COLO829 (cell line): Measurements from ENCODE around the gene CCDC107.
"Not testable (repeated sequence)": the region's sequence is repeated elsewhere in the genome, so short reads cannot be mapped to it uniquely, and the experiment has no call there.

Experiments used
- DNase-seq: peaks from one replicate; pipeline ENCODE4 v3.0.0; 2012; ENCODE audit warnings: low spot score

CCDC107 gene, protein sequence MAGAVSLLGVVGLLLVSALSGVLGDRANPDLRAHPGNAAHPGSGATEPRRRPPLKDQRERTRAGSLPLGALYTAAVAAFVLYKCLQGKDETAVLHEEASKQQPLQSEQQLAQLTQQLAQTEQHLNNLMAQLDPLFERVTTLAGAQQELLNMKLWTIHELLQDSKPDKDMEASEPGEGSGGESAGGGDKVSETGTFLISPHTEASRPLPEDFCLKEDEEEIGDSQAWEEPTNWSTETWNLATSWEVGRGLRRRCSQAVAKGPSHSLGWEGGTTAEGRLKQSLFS

DNA sequence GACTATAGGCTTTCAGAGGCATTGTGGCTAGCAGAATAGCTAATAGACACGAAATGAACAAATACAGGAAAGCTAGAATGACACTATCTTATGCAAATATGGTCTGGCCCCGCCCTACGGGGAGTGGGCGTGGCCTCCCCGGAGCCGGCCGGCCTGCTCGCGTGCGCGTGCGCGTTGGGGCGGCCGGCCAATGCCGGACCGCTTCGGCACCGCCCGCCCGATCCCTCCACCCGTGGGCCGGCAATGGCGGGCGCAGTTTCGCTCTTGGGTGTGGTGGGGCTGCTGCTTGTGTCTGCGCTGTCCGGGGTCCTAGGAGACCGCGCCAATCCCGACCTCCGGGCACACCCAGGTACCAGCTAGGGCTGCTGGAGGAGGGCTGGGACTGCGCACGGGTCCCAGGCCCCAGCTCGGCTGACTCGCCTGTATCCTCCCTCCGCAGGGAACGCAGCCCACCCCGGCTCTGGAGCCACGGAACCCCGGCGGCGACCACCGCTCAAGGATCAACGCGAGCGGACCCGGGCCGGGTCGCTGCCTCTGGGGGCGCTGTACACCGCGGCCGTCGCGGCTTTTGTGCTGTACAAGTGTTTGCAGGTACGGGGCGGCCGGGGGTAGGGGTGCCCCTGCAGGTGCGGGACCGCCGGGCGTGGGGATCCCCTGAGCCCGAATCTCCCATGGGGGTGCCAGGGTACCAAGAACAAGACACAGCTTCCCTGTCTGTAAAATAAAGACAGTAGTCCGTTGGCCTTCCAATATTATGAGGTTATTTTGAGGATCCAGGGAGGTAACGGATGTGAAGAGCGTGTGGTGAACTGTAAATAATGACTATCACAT is at the start of gene CCDC107:
TSS of gene CCDC107 (plus strand) at position 156 of the 831 bp plus-strand sequence. CDS start at position 244, 88 bp downstream.
- DNase-seq: peak; percentile 93

DNA sequence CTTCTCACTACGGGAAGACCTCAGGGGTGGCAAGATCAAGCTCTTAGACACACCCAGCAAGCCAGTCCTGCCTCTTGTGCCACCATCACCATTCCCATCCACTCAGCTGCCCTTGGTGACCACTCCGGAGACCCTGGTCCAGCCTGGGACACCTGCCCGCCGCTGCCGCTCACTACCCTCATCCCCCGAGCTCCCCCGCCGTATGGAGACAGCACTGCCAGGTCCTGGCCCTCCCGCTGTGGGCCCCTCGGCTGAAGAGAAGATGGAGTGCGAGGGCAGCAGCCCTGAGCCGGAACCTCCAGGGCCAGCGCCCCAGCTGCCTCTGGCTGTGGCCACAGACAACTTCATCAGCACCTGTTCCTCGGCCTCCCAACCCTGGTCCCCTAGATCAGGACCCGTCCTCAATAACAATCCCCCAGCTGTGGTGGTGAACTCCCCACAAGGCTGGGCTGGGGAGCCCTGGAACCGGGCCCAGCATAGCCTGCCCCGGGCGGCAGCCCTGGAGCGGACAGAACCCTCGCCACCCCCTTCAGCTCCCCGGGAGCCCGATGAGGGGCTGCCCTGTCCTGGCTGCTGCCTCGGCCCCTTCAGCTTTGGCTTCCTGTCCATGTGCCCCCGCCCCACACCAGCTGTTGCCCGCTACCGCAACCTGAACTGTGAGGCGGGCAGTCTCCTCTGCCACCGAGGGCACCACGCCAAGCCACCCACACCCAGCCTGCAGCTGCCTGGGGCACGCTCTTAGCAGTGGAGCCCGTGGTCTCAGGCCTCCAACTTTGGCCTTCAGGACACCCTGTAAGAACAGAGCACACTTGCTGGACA is 48.9 kb upstream of the CCDC107 start:
- DNase-seq: no peak

DNA sequence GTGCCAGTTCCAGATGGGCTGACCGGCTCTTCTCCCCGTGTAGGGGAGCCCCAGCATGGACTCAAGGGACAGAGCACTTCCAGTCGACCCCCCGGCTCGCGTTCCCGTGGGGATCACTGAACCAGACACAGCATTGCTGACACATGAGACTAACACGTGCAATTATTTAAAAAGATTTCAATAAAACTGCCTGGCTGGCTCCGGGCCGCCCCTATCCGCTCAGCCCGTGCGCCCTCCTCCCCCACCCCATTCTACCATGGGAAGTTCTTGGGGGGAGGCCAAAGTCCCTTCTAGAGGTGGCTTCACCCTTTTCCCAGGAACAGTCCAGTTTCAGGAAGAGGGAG is 48.3 kb upstream of the CCDC107 start:
- no peak for DNase-seq

DNA sequence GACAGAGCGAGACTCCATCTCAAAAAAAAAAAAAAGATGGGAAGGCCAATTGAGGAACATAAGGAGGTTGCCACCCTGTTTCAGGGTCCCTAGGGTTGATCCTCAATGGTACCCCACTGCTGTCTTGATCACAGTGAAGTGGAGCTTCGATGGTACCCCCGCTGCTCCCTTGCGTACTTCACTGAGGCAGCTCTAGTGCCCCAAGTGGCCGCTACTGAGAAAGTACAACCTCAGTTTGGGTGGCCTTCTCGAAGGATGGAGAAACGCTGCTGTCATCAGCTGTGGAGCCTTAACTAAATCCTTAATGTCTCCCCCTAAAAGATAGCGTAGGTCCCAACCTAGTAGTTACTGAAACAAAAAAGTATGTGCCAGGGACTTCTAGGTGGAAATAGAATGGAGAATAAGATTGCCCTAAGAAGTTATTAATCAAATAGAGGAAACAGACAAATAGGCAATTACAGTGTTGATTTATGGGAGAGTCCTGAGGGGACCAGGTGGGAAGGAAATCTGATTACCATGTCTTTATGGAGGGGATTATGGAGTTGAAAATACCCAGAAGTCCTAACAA is 46.8 kb upstream of the CCDC107 start:
- no peak for DNase-seq

DNA sequence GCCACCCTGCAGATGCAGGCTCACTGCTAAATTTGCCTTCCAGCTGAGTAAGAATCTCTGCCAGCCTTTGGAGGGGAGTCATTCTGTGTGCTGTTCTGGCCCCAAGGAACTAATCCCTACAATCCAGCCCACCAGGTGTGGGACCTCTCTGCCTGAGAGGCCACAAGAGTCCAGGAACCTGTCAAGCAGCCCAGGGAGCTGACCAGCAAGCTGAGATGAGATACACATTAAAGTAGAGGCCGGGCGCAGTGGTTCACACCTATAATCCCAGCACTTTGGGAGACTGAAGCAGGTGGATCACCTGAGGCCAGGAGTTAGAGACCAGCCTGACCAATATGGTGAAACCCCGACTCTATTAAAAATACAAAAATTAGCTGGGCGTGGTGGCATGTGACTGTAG is 46.0 kb upstream of the CCDC107 start:
- not testable (repeated sequence) for DNase-seq

DNA sequence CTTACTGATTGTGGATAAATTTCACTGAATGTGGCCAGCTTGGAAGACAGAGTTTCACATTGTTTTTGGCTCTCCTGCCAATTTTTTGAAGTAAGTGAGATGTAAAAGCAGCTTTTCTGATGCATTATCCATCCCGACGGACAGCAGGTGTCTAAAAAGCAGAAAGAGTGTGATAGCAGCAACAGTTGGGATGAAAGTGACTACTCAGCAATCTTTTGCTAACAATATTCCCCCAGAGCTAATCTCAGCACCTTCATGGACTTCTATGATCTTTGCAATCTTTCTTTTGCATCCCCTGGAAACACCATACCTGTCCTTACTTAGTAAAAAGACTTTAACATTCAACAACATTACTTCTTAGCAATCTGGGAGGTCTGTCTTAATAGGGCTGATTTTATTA is 45.2 kb upstream of the CCDC107 start:
- DNase-seq: no peak

DNA sequence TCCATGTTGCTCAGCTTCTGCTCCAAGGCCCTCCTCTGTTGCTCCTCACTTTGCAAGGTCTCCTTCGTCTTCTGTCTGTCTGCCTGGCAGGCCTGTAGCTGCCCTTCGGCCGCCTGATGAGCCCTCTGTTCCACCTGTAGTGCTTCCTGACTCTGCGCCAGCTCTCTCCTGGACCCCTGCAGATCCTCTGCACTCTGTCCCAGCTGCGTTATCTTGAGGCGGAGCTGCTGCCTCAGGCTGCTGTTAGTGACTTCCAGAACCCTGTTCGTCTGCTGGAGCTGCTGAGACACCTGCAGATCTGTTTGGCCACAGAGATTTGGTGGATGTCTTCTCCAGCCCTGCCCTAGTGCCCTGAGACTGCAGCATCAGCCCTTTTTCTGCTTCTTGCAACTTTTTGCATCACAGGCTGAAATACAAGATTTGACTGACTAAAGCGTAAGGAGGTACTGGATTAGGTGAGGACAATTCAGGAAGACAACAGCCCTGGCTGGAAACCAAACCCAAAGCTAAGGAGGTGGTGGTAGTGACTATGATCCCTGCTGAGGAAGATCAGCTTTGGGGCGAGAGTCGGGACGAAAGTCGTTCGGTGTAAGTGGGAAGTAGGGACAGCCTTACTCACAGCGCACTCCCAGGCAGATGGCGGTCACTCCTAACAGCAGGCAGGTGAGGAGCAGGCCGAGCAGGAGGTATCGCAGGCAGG is 42.0 kb upstream of the CCDC107 start:
- DNase-seq: no peak

DNA sequence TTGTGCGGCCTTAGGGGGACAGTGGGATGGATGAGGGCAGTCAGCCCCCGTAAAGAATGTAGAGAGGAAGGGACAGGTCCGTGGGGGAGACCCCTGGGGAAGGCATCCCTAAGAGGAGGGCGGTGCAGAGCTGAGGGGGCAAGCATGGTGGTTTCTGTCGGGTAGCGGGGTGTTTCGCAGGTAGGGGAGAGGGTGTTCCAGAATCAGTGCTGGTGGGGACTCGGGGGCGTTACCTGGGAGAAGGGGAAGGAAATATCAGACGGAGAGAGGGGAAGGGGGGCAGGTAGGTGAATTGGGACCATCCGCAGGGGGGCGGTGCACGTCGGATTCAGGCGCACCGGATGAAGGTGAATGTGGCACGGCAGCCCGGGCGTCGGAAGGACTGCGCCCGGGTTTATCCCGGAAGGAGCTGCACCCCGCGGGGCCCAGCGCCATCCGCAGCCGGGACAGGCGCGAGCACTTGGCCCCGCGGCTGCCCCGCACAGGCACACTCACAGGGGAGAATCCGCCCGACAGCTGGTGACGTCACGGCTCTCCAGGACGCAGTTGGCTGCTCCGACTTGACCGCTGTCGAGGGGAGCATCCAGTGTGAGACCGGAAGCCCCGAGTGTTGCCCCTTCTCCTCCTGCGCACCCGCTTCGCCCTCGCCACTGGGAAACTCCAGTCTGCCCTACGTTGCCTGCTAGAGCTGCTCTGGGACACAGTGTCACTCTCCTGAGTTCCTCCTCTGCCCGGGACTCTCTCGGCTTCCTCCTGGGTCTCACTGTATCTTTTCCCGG is 41.2 kb upstream of the CCDC107 start:
- DNase-seq: no peak

DNA sequence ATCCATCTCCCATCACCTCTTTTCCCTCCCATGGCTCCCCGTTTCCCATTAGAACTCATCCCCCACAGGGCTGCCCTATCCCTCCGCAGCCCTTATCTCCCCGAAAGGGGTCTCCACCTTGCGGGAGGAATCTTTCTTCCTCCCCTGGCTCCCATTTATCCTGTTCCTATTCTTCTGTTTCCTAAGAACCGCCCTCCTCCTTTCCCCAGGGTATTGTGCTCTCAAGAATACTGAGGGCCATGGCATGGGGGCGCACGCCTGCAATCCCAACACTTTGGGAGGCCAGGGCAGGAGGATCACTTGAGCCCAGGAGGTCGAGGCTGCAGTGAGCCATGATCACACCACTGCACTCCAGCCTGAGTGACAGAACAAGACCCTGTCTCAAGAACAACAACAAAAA is 40.5 kb upstream of the CCDC107 start:
- DNase-seq: no peak

DNA sequence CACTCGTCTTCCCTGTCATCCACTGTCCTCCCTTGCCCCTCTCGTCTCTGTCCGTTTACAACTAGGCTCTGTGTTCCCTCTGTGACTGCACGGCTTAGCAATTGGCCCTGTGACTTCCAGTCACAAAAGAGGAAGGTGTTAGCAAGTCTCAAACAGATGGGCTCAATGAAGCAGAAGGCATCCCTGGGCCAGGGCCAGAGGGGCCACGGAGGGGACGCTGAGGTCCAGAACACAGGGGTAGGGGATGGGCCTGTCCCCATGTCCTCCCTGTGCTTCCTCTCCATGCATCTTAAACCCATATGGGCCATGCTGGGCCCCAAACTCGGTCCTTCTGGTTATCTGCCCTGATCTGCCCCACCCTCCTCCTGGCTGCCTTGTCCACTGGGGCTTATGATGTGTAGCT is 39.8 kb upstream of the CCDC107 start, which contains the start of gene CD72:
TSS of gene CD72 (minus strand) at position 89 of the 403 bp plus-strand sequence. CDS start 110 bp downstream, outside the sequence.
- no peak for DNase-seq

DNA sequence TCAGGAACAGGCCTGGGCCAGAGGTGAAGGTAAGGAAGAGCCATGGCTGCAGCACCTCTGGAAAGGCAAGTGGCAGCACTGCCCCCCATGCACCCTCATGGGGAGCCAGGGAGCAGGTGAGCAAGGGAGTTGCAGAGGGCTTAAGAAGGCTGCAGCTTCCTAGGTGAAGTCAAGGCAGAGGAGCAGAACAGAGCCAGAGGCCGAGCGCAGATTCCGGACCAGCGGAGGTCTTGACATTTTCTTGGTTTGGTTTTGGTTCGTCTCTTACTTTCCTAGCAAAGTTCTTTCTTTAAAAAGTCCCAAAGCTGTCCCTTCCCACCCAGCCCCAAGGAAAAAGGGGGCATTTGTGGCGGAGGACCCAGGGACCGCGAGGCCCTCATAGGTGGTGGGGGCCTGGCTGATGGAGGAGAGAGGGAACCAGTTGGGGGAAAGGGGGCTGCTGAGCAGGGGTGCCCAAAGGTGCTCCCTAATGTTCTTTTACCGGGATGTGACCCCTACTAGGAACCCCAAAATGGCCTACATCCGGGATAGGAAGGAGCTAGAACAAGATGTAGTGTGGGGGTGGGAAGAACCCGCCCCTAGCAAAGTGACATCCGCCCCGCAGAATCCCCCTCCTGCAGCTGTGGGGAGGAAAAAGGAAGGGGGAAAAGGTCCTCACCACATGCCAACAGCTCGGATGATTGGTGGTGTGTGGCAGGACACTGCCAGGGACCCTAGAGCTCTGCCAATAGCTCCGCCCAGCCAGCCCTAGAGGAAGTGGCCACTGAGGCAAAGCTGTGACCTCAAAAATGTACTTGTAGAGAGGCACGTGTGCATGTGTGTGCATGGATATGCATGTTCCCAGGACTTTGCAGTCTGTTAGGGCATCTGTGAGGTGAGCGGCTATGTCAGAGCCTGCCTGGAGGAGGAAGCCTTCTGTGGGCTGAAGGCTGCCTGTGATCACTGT is 39.0 kb upstream of the CCDC107 start:
- no peak for DNase-seq

DNA sequence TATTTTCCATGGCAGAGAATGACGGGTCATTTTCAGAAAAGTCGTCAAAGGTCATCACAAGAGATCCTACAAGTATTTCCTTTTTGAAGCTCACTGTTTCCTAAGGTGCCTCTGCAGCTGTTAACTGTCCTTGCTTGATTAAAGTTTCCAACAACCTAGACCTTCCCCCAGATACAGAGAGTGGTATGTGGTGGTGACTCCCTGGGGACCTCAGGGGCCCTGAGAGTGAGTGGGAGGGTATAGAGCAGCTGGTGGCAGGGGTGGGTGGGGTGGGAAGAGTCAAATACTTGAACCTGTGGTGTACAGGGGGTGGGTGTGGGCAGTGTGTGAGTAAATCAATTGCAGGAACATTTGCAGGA is 38.3 kb upstream of the CCDC107 start:
- no peak for DNase-seq

DNA sequence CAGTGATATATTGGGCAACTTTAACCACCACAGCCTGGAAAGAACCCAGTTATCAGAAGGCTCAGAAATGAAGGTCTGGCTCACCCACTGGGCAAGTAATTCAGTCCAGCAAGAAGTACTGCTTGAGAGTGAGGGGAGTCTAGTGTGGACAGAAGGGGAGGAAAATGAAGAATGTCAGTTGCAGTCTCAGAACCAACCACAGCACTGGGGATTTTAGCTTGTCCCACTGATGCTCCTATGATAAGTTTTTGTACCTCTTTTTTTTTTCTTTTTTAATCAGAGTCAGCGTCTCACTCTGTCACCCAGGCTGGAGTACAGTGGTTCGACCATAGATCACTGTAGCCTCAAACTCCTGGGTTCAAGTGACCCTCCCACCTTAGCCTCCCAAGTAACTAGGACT is 30.5 kb upstream of the CCDC107 start:
- DNase-seq: no peak

DNA sequence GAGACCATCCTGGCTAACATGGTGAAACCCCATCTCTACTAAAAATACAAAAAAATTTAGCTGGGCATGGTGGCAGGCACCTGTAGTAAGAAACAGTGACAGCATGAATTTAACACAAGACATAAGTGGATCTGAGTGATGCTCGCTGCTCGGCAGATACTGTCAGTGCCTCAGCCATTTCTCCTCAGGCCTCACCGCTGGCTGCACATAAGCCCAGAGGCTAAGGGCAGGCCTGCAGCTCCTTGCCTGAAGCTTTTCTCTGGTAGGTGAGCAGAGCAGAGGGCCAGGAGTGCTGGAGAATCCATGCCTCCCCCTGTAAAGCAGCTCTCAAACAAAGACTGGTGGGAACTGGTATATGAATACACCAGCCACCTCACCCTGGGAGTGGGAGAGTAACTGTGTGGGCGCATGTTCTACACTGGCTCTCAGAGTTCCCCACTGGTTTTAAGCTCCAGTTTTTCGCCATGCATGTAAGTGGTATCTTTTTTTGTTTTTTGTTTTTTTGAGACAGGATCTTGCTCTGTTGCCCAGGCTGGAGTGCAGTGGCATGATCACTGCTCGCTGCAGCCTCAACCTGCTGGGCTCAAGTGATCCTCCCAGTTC is 29.6 kb upstream of the CCDC107 start:
- no peak for DNase-seq

DNA sequence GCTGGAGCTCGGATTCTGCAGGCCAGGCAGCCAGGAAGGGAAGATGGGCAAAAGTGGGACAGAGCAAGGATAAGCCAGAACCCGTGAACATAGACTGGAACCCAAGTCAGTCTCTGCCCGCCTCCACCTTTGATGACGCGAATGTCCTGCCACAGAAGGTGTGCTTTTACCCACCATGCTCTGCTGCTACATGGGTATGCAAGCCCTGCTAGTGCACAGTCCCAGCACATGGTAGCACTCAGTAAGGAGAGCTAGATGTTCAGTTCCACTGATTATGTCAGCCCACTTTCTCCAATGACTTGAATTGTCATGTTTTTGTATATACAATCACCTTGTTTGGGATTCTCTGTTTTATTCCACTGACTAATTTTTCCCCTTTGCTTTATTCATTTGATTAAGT is 28.5 kb upstream of the CCDC107 start:
- DNase-seq: no peak

DNA sequence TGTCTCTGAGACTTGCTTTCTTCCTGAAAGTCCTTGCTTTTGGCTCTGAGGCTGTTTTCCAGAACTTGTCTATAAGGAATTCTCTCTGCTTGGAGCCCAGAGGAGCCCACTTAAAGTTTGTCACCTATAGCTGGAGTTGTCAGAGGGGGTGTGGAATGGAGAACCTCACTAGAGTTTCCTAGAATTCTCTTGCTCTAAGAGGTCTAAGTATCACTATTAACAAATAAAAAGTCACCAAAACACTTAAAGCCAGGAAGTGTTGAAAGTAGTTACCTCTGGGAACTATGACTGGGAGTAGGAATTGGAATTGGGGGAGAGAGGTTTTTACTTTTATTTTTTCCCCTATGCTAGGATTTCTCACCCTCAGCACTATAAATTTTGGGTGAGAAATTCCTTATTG is 22.4 kb upstream of the CCDC107 start:
- DNase-seq: no peak

DNA sequence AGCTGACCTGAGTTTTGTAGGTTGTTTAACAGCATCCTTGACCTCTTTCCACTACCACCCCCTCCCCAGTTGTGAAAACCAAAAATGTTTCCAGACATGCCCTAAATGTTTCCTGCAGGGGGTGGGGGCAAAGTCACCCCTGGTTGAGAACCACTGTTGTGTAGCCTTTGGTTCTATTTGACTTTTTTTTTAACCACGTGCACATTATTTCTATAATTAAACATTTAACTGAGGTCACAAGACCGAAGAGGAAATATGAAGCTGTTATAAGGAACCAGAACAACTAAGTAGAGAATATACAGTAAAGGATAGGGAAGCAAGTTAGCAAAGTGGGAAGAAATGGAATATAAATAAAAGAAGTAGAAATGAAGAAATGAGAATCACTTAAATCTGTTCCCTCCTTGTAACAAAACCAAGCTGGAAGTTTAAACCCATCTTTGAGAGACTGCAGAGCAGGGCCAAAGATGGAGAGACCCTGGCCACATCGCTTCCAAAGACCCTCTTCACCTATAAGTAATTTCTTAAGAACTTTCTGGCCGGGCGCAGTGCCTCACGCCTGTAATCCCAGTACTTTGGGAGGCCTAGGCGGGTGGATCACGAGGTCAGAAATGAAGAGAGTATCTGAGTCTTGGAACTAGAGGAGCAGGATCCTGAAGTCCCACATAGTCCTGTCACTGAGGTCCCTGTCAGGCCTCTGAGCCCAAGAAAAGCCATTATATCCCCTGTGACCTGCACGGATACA is 21.8 kb upstream of the CCDC107 start:
- no peak for DNase-seq

DNA sequence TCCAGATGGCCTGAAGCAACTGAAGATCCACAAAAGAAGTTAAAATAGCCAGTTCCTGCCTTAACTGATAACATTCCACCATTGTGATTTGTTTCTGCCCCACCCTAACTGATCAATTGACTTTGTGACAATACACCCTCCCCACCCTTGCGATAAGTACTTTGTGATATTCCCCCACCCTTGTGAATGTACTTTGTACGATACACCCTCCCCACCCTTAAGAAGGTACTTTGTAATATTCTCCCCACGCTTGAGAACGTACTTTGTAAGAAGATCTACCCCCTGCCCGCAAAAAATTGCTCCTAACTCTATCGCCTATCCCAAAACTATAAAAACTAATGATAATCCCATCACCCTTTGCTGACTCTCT is 21.2 kb upstream of the CCDC107 start:
- not testable (repeated sequence) for DNase-seq
